Esophagus muscularis mucosa (tissue), 4 donors: ENCODE results near the gene KCNE1.

Experiments
- CTCF ChIP-seq, 3 experiments: fragments of 200-600 bp in 2 of 3; fragments of 450-650 bp in 1 of 3; sonication (generic) in 2 of 3; IDR thresholded peaks; one replicate each; pipeline ENCODE4 v1.5.1; 2017 to 2019; ENCODE audit warnings: antibody characterized with exemption in 3 of 3, mild to moderate bottlenecking in 2 of 3, moderate library complexity in 1 of 3
- EP300 ChIP-seq: sonication (generic); formaldehyde crosslinking; IDR thresholded peaks from one replicate; pipeline ENCODE4 v1.6.1; 2017; ENCODE audit warnings: antibody characterized with exemption
- POLR2A ChIP-seq: fragments of 450-650 bp; IDR thresholded peaks from one replicate; pipeline ENCODE4 v1.6.1; 2017; ENCODE audit warnings: antibody characterized with exemption, moderate library complexity, mild to moderate bottlenecking, low read depth
- POLR2AphosphoS5 ChIP-seq, 2 donors: sonication (generic); formaldehyde crosslinking; IDR thresholded peaks; one replicate each; pipeline ENCODE4 v1.6.1; 2017; ENCODE audit warnings: antibody characterized with exemption in 2 of 2

- TF ChIP-seq CTCF (IDR thresholded peaks at IDR 0.05) = no peak
- no peak for TF ChIP-seq POLR2A
- no peak for TF ChIP-seq EP300
- no peak for TF ChIP-seq POLR2AphosphoS5 (IDR thresholded peaks at IDR 0.05)
Measured at GRCh38 chr21:34499116-34499515, 12.9 kb downstream of the KCNE1 start.
